Thyroid gland (tissue), 4 donors: ENCODE measurements around the gene PLCB1. TPM values are rescaled to one million over a fixed set of nuclear protein-coding genes. Genes with fewer than 3 reads are reported as not detected.

Source experiments
- DNase-seq, 2 donors: peaks; one replicate each; pipeline ENCODE4 v3.0.0-alpha.2; 2019
- H3K27ac ChIP-seq, 3 donors: fragments of 200-600 bp; sonication (generic); 1 replicate in 2 of 3; 2 replicates in 1 of 3; pipeline ENCODE4 v1.5.1; 2016 to 2019; ENCODE audit warnings: mild to moderate bottlenecking in 1 of 3, moderate library complexity in 1 of 3
- H3K27me3 ChIP-seq: fragments of 200-600 bp; sonication (generic); one replicate; pipeline ENCODE4 v1.5.1; 2019
- H3K36me3 ChIP-seq, 2 donors: fragments of 200-600 bp; sonication (generic); one replicate each; pipeline ENCODE4 v1.5.1; 2016 to 2019
- H3K4me1 ChIP-seq, 2 donors: fragments of 200-600 bp; sonication (generic); one replicate each; pipeline ENCODE4 v1.5.1; 2017 to 2019
- H3K4me3 ChIP-seq, 3 donors: fragments of 200-600 bp; sonication (generic); replicated peaks in 1 of 3; 1 replicate in 2 of 3; 2 replicates in 1 of 3; pipeline ENCODE4 v1.5.1; 2016; ENCODE audit warnings: mild to moderate bottlenecking in 1 of 3
- H3K9me3 ChIP-seq: fragments of 200-600 bp; sonication (generic); one replicate; pipeline ENCODE4 v1.5.1; 2017
- CTCF ChIP-seq, 6 experiments: fragments of 200-600 bp in 3 of 6; fragments of 450-650 bp in 3 of 6; sonication (generic) in 3 of 6; IDR thresholded peaks; one replicate each; pipeline ENCODE4 v1.5.1; 2016 to 2019; ENCODE audit warnings: antibody characterized with exemption in 6 of 6, mild to moderate bottlenecking in 2 of 6, inconsistent platforms in 1 of 6, moderate library complexity in 1 of 6
- POLR2A ChIP-seq, 2 donors: fragments of 450-650 bp; IDR thresholded peaks; one replicate each; pipeline ENCODE4 v1.6.1; 2017; ENCODE audit warnings: antibody characterized with exemption in 2 of 2, mild to moderate bottlenecking in 2 of 2, moderate library complexity in 1 of 2
- WGBS, 2 donors: methylation state at CpG; one replicate each; pipeline ENCODE4 v1.1.5; 2017; 5-methylcytosine and 5-hydroxymethylcytosine counted together
- intact Hi-C: fragments of 100-400 bp; cut with DNase I; formaldehyde crosslinking; loops from one replicate; pipeline ENCODE4 v1.15.1; 2023
- total RNA-seq, 4 donors: library from RNA; depleted of rRNA; stranded (reverse); fragments of >200 nt; gene quantifications; one replicate each; pipeline ENCODE4 v1.2.3, GENCODE V29; 2016

Gene PLCB1
- total RNA-seq, 4 donors from 2014 or later: 7.3 to 14.1 (median 11.0) TPM

GRCh38 chr20:8709627-8710026 is 577.6 kb downstream of the PLCB1 start:
- intact Hi-C loops: loop anchor here (10.0 kb wide), 1 partner anchor 575 kb away; the partner anchor contains the start of gene PLCB1
- H3K27me3 ChIP-seq: no peaks in the 10 kb centered on the region
- 68 to 84% methylated on average over 3 of the region's 3 CpGs for WGBS, 2 donors
- no peaks in the 10 kb centered on the region for H3K4me1 ChIP-seq
- H3K27ac ChIP-seq: no peak overlapping the region
- H3K4me3 ChIP-seq: no peak overlapping the region
- H3K36me3 ChIP-seq: no peaks in the 10 kb centered on the region
- DNase-seq: no peak
- TF ChIP-seq CTCF (IDR thresholded peaks at IDR 0.05): no peak
- no peak for TF ChIP-seq POLR2A (IDR thresholded peaks at IDR 0.05)
- no peaks in the 10 kb centered on the region for H3K9me3 ChIP-seq

GRCh38 chr20:8711501-8711900 is 579.4 kb downstream of the PLCB1 start:
- DNase-seq: no peak
- no peaks in the 10 kb centered on the region for H3K36me3 ChIP-seq
- TF ChIP-seq POLR2A (IDR thresholded peaks at IDR 0.05) (no peak), CTCF (IDR thresholded peaks at IDR 0.05) (no peak)

GRCh38 chr20:8714206-8714605 is 582.1 kb downstream of the PLCB1 start:
- H3K36me3 ChIP-seq: no peaks in the 10 kb centered on the region
- no peaks in the 10 kb centered on the region for H3K9me3 ChIP-seq
- no peak overlapping the region for H3K27ac ChIP-seq
- intact Hi-C loops: loop anchor here (10.0 kb wide), 1 partner anchor 579 kb away; the partner anchor contains the start of gene PLCB1
- no peak overlapping the region for H3K4me3 ChIP-seq
- 81 to 84% methylated on average over 3 of the region's 3 CpGs for WGBS, 2 donors
- no peak for TF ChIP-seq POLR2A (IDR thresholded peaks at IDR 0.05)
- no peak for TF ChIP-seq CTCF (IDR thresholded peaks at IDR 0.05)
- DNase-seq: no peak
- H3K4me1 ChIP-seq: no peaks in the 10 kb centered on the region
- no peaks in the 10 kb centered on the region for H3K27me3 ChIP-seq

More at GRCh38 chr20:8711501-8711900, 579.4 kb downstream of the PLCB1 start:
- Histone ChIP-seq H3K27me3 (no peaks in the 10 kb centered on the region), H3K4me3 (no peak overlapping the region), H3K4me1 (no peaks in the 10 kb centered on the region), H3K9me3 (no peaks in the 10 kb centered on the region), H3K27ac (no peak overlapping the region)
- intact Hi-C loops: loop anchor here (10.0 kb wide), 1 partner anchor 577 kb away; the partner anchor contains the start of gene PLCB1
- WGBS, 2 donors: 95 to 97% methylated on average over 3 of the region's 3 CpGs

DNA sequence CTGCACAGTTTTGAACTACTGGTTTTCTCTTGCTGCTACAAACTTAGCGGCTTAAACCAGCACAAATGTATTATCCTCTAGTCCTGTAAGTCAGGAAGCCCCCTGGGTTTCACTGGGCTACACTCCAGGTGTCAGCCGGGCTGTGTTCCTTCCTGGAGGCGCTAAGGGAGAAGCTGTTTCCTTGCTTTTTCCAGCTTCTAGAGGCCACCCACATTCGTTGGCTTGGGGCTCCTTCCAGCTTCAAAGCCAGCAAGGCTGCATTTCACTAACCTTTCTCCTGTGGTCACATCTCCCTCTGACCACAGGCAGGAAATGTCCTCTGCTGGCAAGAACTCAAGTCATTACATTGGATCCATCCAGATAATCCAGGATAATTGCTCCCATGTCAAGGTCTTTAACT is 586.2 kb downstream of the PLCB1 start:
- TF ChIP-seq POLR2A (IDR thresholded peaks at IDR 0.05): no peak
- no peak for TF ChIP-seq CTCF (IDR thresholded peaks at IDR 0.05)
- Histone ChIP-seq H3K27ac (no peak overlapping the region), H3K36me3 (no peaks in the 10 kb centered on the region), H3K4me3 (no peak overlapping the region), H3K27me3 (no peaks in the 10 kb centered on the region), H3K9me3 (no peaks in the 10 kb centered on the region), H3K4me1 (no peaks in the 10 kb centered on the region)
- DNase-seq: no peak
- 80 to 82% methylated on average over 4 of the region's 4 CpGs for WGBS, 2 donors
- intact Hi-C loops: loop anchor here (5.0 to 10.0 kb wide), 2 partner anchors 583 to 671 kb away; partner anchors contain the start of gene PLCB1

DNA sequence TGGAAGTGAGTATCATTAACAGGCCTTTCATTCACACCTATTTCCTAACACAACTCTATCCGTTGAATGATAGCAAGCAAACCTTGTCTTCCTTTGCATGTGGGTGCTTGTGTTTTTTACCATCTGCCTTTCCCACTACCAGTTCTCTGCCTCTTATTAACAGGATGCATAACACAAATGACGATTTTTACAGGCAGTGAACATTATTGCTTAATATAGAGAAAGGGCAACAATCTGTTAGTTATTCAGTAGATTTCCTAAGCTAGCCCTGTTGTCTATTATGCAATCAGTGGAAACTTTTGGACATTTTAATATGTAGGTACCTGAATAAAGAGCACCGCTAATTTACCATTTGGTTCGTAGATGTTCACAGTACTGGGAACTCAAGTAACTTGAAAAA is 588.0 kb downstream of the PLCB1 start:
- H3K9me3 ChIP-seq: no peaks in the 10 kb centered on the region
- H3K4me1 ChIP-seq: no peaks in the 10 kb centered on the region
- H3K27ac ChIP-seq: no peak overlapping the region
- TF ChIP-seq POLR2A (IDR thresholded peaks at IDR 0.05): no peak
- no peak for TF ChIP-seq CTCF (IDR thresholded peaks at IDR 0.05)
- intact Hi-C loops: loop anchor here (5.0 to 10.0 kb wide), 2 partner anchors 328 to 785 kb away; no protein-coding TSS in a partner anchor
- H3K4me3 ChIP-seq: no peak overlapping the region
- H3K27me3 ChIP-seq: no peaks in the 10 kb centered on the region
- WGBS, 2 donors: 42 to 44% methylated on average over 4 of the region's 4 CpGs
- no peaks in the 10 kb centered on the region for H3K36me3 ChIP-seq
- DNase-seq: no peak
